Adipocyte (in vitro differentiated cells): ENCODE results near the gene BCHE.

ENCODE experiments used
- DNase-seq: peaks from one replicate; pipeline ENCODE4 v3.0.0-alpha.2; 2015; ENCODE audit warnings: low read depth
- H3K27me3 ChIP-seq: replicated peaks from 2 replicates; pipeline ENCODE4 v1.7.0; 2013; ENCODE audit warnings: mild to moderate bottlenecking, low read length, moderate library complexity; ENCODE audit not compliant: control insufficient read depth, insufficient read depth
- H3K36me3 ChIP-seq: 2 replicates; pipeline ENCODE4 v1.7.0; 2013; ENCODE audit warnings: low read length, mild to moderate bottlenecking, moderate library complexity; ENCODE audit not compliant: control insufficient read depth, insufficient read depth, severe bottlenecking
- H3K4me1 ChIP-seq: 2 replicates; pipeline ENCODE4 v1.7.0; 2013; ENCODE audit warnings: mild to moderate bottlenecking, low read length, moderate library complexity; ENCODE audit not compliant: control insufficient read depth, insufficient read depth
- H3K4me3 ChIP-seq: 2 replicates; pipeline ENCODE4 v1.7.0; 2013; ENCODE audit warnings: mild to moderate bottlenecking, low read length, moderate library complexity
- H3K9ac ChIP-seq: 2 replicates; pipeline ENCODE4 v1.7.0; 2013; ENCODE audit warnings: mild to moderate bottlenecking, low read length, moderate library complexity
- H3K9me3 ChIP-seq: 2 replicates; pipeline ENCODE4 v1.7.0; 2013; ENCODE audit warnings: mild to moderate bottlenecking, low read length, moderate library complexity; ENCODE audit not compliant: control insufficient read depth

BCHE gene

GRCh38 chr3:165837058-165837525, at the start of gene BCHE:
Gene BCHE, minus strand, starts transcription at chr3:165837423. Its CDS starts 6,390 bp downstream, at chr3:165831033.
- DNase-seq: no peak
- H3K36me3 ChIP-seq: no peaks in the 10 kb centered on the region
- H3K9me3 ChIP-seq: no peaks in the 10 kb centered on the region
- peak within 1 kb of the TSS; percentile 84 for H3K4me3 ChIP-seq
- H3K4me1 ChIP-seq: no peaks in the 10 kb centered on the region
- no peaks in the 10 kb centered on the region for H3K27me3 ChIP-seq
- H3K9ac ChIP-seq: peak within 1 kb of the TSS; percentile 79

GRCh38 chr3:165885558-165886270, 48.5 kb upstream of the BCHE start:
- Histone ChIP-seq H3K36me3 (no peaks in the 10 kb centered on the region), H3K4me3 (no peak overlapping the region), H3K27me3 (no peaks in the 10 kb centered on the region), H3K9me3 (no peaks in the 10 kb centered on the region), H3K4me1 (no peaks in the 10 kb centered on the region), H3K9ac (no peak overlapping the region)
- DNase-seq: no peak

DNA sequence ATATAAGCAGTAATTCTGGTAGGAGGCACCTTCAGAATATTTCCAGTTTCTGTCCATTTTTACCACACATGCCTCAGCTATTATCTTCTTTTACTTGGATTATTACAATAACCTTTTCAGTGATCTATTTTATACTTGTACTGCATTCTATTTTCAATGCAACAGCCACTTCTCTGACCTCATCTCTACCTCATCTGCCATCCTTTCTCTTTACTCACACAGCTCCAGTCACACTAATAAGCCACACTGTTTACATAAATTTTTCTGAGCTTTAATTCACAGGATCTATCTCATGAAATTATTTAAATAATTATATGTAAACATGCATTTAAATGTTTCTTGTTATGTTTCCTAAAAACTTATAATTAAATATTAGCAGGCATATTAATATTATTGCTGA, 47.3 kb upstream of the BCHE start:
- H3K36me3 ChIP-seq: no peaks in the 10 kb centered on the region
- DNase-seq: no peak
- H3K4me3 ChIP-seq: no peak overlapping the region
- H3K9me3 ChIP-seq: no peaks in the 10 kb centered on the region
- no peaks in the 10 kb centered on the region for H3K27me3 ChIP-seq
- no peak overlapping the region for H3K9ac ChIP-seq
- no peaks in the 10 kb centered on the region for H3K4me1 ChIP-seq

DNA sequence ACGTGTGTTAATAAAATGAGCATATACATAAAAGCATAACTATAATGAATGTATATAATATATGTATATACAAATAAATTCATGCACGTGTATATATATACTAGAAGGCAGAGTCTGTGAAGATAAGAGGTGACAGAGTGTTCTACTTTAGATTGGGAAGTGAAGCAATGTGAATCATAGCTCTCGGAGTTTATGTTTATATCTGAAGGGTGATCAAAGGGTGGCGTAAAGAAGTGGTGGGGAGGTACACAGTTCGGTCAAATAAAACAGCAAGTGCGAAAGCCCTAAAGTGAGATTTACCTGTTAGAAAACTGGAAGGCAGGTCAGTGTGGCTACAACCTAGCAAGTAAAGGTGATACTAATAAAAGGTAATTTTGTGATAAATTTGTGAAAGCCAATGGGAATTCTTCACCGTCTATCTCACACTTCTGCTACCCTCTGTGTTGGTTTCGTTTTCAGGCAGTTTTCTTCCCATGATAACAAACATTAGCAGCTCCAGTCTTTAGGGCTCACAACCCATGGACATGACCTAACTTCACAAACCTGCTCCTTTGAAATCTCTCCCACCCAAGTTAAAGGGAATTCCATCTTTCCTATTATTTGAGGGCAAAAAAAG, 46.7 kb upstream of the BCHE start:
- DNase-seq: no peak
- H3K36me3 ChIP-seq: no peaks in the 10 kb centered on the region
- no peak overlapping the region for H3K9ac ChIP-seq
- no peaks in the 10 kb centered on the region for H3K4me1 ChIP-seq
- peak overlapping the region; percentile 36 for H3K4me3 ChIP-seq
- no peaks in the 10 kb centered on the region for H3K9me3 ChIP-seq
- H3K27me3 ChIP-seq: no peaks in the 10 kb centered on the region

DNA sequence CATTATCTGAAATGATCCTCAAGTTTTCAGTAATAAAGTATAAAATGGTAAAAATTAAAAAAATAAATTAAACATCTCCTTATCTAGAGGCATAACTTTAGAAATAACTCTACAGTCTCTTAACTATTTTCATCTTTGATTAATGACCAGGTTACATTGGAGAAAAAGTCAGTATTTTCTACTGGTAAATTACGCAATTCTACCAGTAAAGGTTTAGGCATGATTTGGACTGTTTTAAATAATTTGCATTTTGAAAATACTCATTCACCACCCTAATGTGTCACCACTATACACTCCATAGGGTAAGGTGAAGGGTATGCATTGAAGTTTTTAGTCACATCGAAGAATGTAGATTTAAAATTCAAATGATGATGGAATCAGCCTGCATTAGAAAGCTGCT, 45.9 kb upstream of the BCHE start:
- Histone ChIP-seq H3K4me3 (no peak overlapping the region), H3K4me1 (no peaks in the 10 kb centered on the region), H3K9ac (no peak overlapping the region), H3K9me3 (no peaks in the 10 kb centered on the region), H3K36me3 (no peaks in the 10 kb centered on the region), H3K27me3 (no peaks in the 10 kb centered on the region)
- no peak for DNase-seq

DNA sequence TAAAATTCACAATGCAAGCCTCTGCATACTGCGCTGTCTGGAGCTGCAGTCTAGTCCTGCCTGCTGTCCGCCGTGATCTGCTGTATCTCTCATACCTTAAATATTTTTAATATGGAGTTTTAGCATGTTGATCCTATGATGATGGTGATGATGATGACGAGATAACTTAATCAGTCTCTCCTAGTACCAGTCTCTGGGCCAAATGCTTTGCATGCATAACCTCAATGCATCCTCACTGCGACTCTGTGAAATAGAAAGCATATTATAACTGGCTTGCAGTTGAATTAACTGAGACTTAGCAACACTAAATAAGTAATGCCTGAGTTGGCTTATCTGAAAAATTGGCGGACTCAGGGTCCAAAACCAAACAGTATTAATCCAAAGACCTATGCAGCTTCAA, 38.4 kb upstream of the BCHE start:
- Histone ChIP-seq H3K9ac (no peak overlapping the region), H3K27me3 (no peaks in the 10 kb centered on the region), H3K36me3 (no peaks in the 10 kb centered on the region), H3K9me3 (no peaks in the 10 kb centered on the region), H3K4me3 (no peak overlapping the region), H3K4me1 (no peaks in the 10 kb centered on the region)
- no peak for DNase-seq

DNA sequence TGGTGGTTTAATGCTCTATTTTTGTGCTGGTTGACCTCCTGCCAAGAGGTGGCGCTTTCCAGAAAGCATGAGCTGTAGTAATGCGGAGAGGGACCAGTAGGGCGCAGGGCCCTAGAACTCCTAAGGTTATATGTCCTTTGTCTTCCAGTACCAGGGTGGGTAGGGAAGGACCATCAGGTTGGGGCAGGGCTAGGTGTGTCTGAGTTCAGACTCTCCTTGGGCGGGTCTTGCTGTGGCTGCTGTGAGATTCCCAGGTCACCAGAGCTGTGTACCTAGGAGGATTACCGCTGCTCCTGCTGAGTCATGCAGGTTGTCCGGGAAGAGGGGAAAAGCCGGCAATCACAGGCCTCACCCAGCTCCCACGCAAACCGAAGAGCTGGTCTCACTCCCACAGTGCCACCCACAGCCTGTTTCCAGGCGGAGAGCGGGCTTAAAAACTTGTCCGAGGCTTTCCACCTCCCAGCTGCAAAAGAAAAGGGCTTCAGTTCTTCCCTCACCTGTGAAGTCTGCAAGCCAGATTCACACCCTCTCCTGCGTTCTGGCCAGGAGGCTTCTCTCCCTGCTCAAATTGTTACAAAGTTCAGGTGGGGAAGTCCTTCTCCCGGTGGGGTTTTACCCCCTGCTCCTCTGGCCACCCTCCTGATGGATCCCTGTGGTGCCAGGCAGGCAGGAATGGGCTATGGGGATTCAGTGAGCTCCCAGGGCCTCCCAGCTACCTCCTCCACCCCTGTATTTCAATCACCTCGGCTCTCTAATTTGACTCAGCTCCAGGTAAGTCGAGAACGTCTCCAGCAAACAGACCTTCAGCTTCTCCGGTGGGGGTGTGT, 37.7 kb upstream of the BCHE start:
- DNase-seq: no peak

GRCh38 chr3:165868088-165868487, 30.9 kb upstream of the BCHE start:
- Histone ChIP-seq H3K4me1 (no peaks in the 10 kb centered on the region), H3K27me3 (no peaks in the 10 kb centered on the region), H3K9ac (no peak overlapping the region), H3K36me3 (no peaks in the 10 kb centered on the region), H3K9me3 (no peaks in the 10 kb centered on the region), H3K4me3 (no peak overlapping the region)
- no peak for DNase-seq

More for the DNA sequence above, 37.7 kb upstream of the BCHE start:
- Histone ChIP-seq H3K9ac (no peak overlapping the region), H3K9me3 (no peaks in the 10 kb centered on the region), H3K27me3 (no peaks in the 10 kb centered on the region), H3K36me3 (no peaks in the 10 kb centered on the region), H3K4me3 (no peak overlapping the region), H3K4me1 (no peaks in the 10 kb centered on the region)

GRCh38 chr3:165859061-165859460, 21.8 kb upstream of the BCHE start:
- no peaks in the 10 kb centered on the region for H3K4me1 ChIP-seq
- no peak for DNase-seq
- H3K27me3 ChIP-seq: no peaks in the 10 kb centered on the region

DNA sequence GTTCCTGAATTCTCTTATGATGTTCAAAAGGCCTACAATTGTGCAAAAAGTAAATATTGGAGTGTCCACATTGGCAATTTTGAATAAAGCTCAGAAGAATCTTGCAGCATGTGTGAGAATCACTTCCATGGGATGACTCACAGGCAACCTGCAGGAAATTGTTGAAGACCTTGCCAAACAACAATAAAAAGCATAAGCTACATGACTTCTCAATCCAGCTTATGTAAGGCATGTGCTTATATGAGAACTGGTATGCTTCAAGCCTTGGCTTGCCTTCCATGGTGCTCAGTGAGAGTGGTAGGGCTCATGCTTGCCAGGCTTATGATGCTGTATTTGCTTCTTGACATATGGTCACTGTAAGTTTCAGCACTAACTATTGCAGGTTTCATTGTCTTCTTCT, 18.4 kb upstream of the BCHE start:
- no peaks in the 10 kb centered on the region for H3K9me3 ChIP-seq
- H3K27me3 ChIP-seq: no peaks in the 10 kb centered on the region
- no peak overlapping the region for H3K9ac ChIP-seq
- H3K4me1 ChIP-seq: peaks cover 6% of the 10 kb centered on the region
- H3K36me3 ChIP-seq: no peaks in the 10 kb centered on the region
- DNase-seq: no peak
- H3K4me3 ChIP-seq: no peak overlapping the region

More at GRCh38 chr3:165859061-165859460, 21.8 kb upstream of the BCHE start:
- no peaks in the 10 kb centered on the region for H3K9me3 ChIP-seq
- H3K4me3 ChIP-seq: no peak overlapping the region
- no peak overlapping the region for H3K9ac ChIP-seq
- no peaks in the 10 kb centered on the region for H3K36me3 ChIP-seq

DNA sequence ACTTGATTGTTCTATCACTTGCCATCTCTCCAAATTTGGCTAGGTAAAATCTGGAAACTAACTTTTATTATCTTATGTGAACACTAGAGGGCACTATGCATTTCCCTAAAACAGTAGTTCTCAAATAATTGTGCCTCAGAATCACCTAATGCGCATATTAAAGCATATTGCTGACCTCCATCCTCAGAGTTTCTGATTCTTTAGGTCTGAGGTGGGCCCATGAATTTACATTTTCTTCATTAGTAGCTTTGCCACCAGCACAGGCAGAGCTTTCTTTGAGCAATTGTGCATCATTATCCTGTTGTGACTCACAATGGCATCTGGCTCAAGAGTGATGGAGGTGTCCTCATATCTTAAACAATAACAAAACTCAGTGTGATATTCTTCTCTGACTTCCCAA, 17.5 kb upstream of the BCHE start:
- peak; percentile 48 for DNase-seq
- no peaks in the 10 kb centered on the region for H3K9me3 ChIP-seq
- H3K4me3 ChIP-seq: no peak overlapping the region
- no peaks in the 10 kb centered on the region for H3K36me3 ChIP-seq
- H3K9ac ChIP-seq: no peak overlapping the region
- peaks cover 6% of the 10 kb centered on the region for H3K4me1 ChIP-seq
- no peaks in the 10 kb centered on the region for H3K27me3 ChIP-seq
